Measurements from ENCODE around the gene IGF2.

Gene IGF2

GRCh38 chr11:2102132-2102882, 36.9 kb downstream of the IGF2 start:
- DNase-seq = no peak

- DNase-seq = no peak
Measured at GRCh38 chr11:2101171-2101675, 38.0 kb downstream of the IGF2 start.

GRCh38 chr11:2100361-2101170, 38.6 kb downstream of the IGF2 start:
- DNase-seq = no peak

- peak; percentile 57 for DNase-seq
Measured at GRCh38 chr11:2099516-2100349, 39.5 kb downstream of the IGF2 start.

- DNase-seq = no peak
Measured at GRCh38 chr11:2098691-2099515, 40.3 kb downstream of the IGF2 start.

- no peak for DNase-seq
Measured at GRCh38 chr11:2097998-2098690, 41.0 kb downstream of the IGF2 start.

GRCh38 chr11:2097356-2097997, 41.7 kb downstream of the IGF2 start:
- no peak for DNase-seq

GRCh38 chr11:2096919-2097301, 42.3 kb downstream of the IGF2 start:
- no peak for DNase-seq

GRCh38 chr11:2096011-2096918, 42.9 kb downstream of the IGF2 start:
- no peak for DNase-seq

GRCh38 chr11:2095542-2095941, 43.6 kb downstream of the IGF2 start:
- DNase-seq = no peak

GRCh38 chr11:2095198-2095520, 44.0 kb downstream of the IGF2 start:
- no peak for DNase-seq

- no peak for DNase-seq
Measured at GRCh38 chr11:2094354-2095197, 44.6 kb downstream of the IGF2 start.

GRCh38 chr11:2093575-2094353, 45.4 kb downstream of the IGF2 start:
- DNase-seq = peak; percentile 37

GRCh38 chr11:2092956-2093412, 46.2 kb downstream of the IGF2 start:
- DNase-seq = peak; percentile 68

GRCh38 chr11:2092464-2092910, 46.7 kb downstream of the IGF2 start:
- DNase-seq = no peak

GRCh38 chr11:2091786-2092463, 47.3 kb downstream of the IGF2 start:
- no peak for DNase-seq

- no peak for DNase-seq
Measured at GRCh38 chr11:2091112-2091746, 48.0 kb downstream of the IGF2 start.
